B cell (primary cell): ENCODE results near the gene MACIR. TPM values are rescaled to one million over a fixed set of nuclear protein-coding genes. Genes with fewer than 3 reads are reported as not detected.

Source experiments
- ATAC-seq: fragments of 200-7000 bp; cut with Tn5 transposase; one replicate; pipeline ENCODE4 v1.10.0; 2021; ENCODE audit warnings: low read depth, mild to moderate bottlenecking, moderate number of reproducible peaks, moderate library complexity
- CTCF ChIA-PET: fragments of 350-600 bp; sonication (Branson Sonifier 250); formaldehyde crosslinking; loops from one replicate; lab custom pipeline; 2021; ENCODE audit warnings: antibody characterized with exemption, inconsistent platforms; lab: Charles Lee
- POLR2A ChIA-PET: fragments of 350-600 bp; sonication (Branson Sonifier 250); formaldehyde crosslinking; loops from one replicate; lab custom pipeline; 2021; ENCODE audit warnings: antibody characterized with exemption; lab: Charles Lee
- DNase-seq: peaks from one replicate; pipeline ENCODE4 v3.0.0; 2013
- H2AFZ ChIP-seq: 2 replicates; pipeline ENCODE4 v1.6.1; 2012; ENCODE audit warnings: mild to moderate bottlenecking, low read depth, low read length; ENCODE audit not compliant: insufficient read depth, poor library complexity, severe bottlenecking
- H3K27ac ChIP-seq, 2 donors: 1 replicate in 1 of 2; 2 replicates in 1 of 2; pipeline ENCODE4 v1.5.1; 2012 to 2013; ENCODE audit warnings: low read length in 2 of 2, mild to moderate bottlenecking in 2 of 2, moderate library complexity in 1 of 2
- H3K27me3 ChIP-seq, 4 experiments: fragments of 200-600 bp in 1 of 4; sonication (generic) in 1 of 4; replicated peaks in 1 of 4; 1 replicate in 2 of 4; 2 replicates in 2 of 4; pipeline versions ENCODE4 v1.6.1 to v1.7.0; 2013 to 2016; ENCODE audit warnings: low read length in 3 of 4, mild to moderate bottlenecking in 2 of 4, mixed read lengths in 1 of 4, moderate library complexity in 1 of 4; ENCODE audit not compliant: insufficient read depth in 4 of 4, control insufficient read depth in 3 of 4; ENCODE audit errors: control extremely low read depth in 1 of 4
- H3K36me3 ChIP-seq, 2 experiments: replicated peaks in 1 of 2; 1 replicate in 1 of 2; 2 replicates in 1 of 2; pipeline versions ENCODE4 v1.6.1 to v1.7.1; 2013; ENCODE audit warnings: low read length in 1 of 2; ENCODE audit not compliant: insufficient read depth in 2 of 2, control insufficient read depth in 1 of 2; ENCODE audit errors: control extremely low read depth in 1 of 2, extremely low read depth in 1 of 2
- H3K4me1 ChIP-seq, 2 donors: fragments of 200-600 bp in 1 of 2; sonication (generic) in 1 of 2; 1 replicate in 1 of 2; 2 replicates in 1 of 2; pipeline versions ENCODE4 v1.5.1 to v1.6.1; 2013 to 2017; ENCODE audit warnings: low read length in 2 of 2; ENCODE audit not compliant: control insufficient read depth in 2 of 2, insufficient read depth in 2 of 2
- H3K4me2 ChIP-seq: replicated peaks from 2 replicates; pipeline ENCODE3; 2012; ENCODE audit warnings: mild to moderate bottlenecking, low read depth, low read length; ENCODE audit not compliant: poor library complexity, severe bottlenecking
- H3K4me3 ChIP-seq, 5 experiments: fragments of 200-600 bp in 1 of 5; sonication (generic) in 1 of 5; 1 replicate in 3 of 5; 2 replicates in 2 of 5; pipeline versions ENCODE4 v1.5.1 to v1.7.0; 2011 to 2016; ENCODE audit warnings: low read length in 4 of 5, mild to moderate bottlenecking in 4 of 5, low read depth in 2 of 5, control low read depth in 1 of 5, moderate library complexity in 1 of 5; ENCODE audit not compliant: insufficient read depth in 1 of 5; ENCODE audit errors: control extremely low read depth in 1 of 5, extremely low read depth in 1 of 5
- H3K79me2 ChIP-seq: fragments of 200-600 bp; sonication (generic); one replicate; pipeline ENCODE4 v1.6.0; 2016; ENCODE audit warnings: low read length; ENCODE audit not compliant: control insufficient read depth, insufficient read depth
- H3K9ac ChIP-seq: fragments of 200-600 bp; sonication (generic); 2 replicates; pipeline ENCODE4 v1.6.1; 2017; ENCODE audit warnings: mild to moderate bottlenecking, low read length, moderate library complexity
- H3K9me3 ChIP-seq, 3 donors: one replicate each; pipeline versions ENCODE4 v1.6.1 to v1.7.1; 2013; ENCODE audit warnings: low read length in 2 of 3; ENCODE audit not compliant: control insufficient read depth in 2 of 3, insufficient read depth in 1 of 3; ENCODE audit errors: control extremely low read depth in 1 of 3
- H4K20me1 ChIP-seq: 2 replicates; pipeline ENCODE4 v1.6.0; 2012; ENCODE audit warnings: mild to moderate bottlenecking, low read length; ENCODE audit not compliant: insufficient read depth, control insufficient read depth, poor library complexity, severe bottlenecking
- H3K27ac Mint-ChIP-seq: one replicate; pipeline ENCODE4 v1.8.0; 2021; ENCODE audit warnings: mixed read lengths
- H3K27me3 Mint-ChIP-seq: one replicate; pipeline ENCODE4 v1.8.0; 2021; ENCODE audit warnings: mixed read lengths
- H3K4me1 Mint-ChIP-seq: one replicate; pipeline ENCODE4 v1.8.0; 2021; ENCODE audit warnings: mixed read lengths
- H3K4me3 Mint-ChIP-seq: one replicate; pipeline ENCODE4 v1.8.0; 2021; ENCODE audit warnings: mixed read lengths
- H3K9me3 Mint-ChIP-seq: one replicate; pipeline ENCODE4 v1.8.0; 2022; ENCODE audit warnings: mixed read lengths; ENCODE audit not compliant: insufficient read depth
- CTCF ChIP-seq: fragments of 200-600 bp; IDR thresholded peaks from one replicate; pipeline ENCODE4 v1.8.0; 2022; ENCODE audit warnings: antibody characterized with exemption, mild to moderate bottlenecking
- EZH2 ChIP-seq: IDR thresholded peaks from 2 replicates; pipeline ENCODE4 v1.6.1; 2012; ENCODE audit warnings: borderline replicate concordance, low read depth, mild to moderate bottlenecking, moderate library complexity, low read length; ENCODE audit not compliant: insufficient read depth, poor library complexity, severe bottlenecking
- WGBS: methylation state at CpG from one replicate; pipeline ENCODE4 v1.1.5; 2013; ENCODE audit warnings: missing lambda C conversion rate; ENCODE audit not compliant: insufficient coverage; 5-methylcytosine and 5-hydroxymethylcytosine counted together
- intact Hi-C: fragments of 100-400 bp; cut with micrococcal nuclease; formaldehyde crosslinking; loops from one replicate; pipeline ENCODE4 v1.10.0; 2022
- polyA minus RNA-seq: library from RNA; depleted of rRNA, polyadenylated mRNA; stranded (reverse); fragments of >200 nt; gene quantifications from 2 replicates; pipeline ENCODE4 v1.2.3, GENCODE V29; 2012
- polyA plus RNA-seq: library from polyadenylated mRNA; depleted of rRNA; stranded (reverse); fragments of >200 nt; gene quantifications from 2 replicates; pipeline ENCODE4 v1.2.3, GENCODE V29; 2012
- total RNA-seq, 2 donors: library from RNA; stranded (reverse); fragments of 120-200 nt in 1 of 2; gene quantifications; 1 replicate in 1 of 2; 2 replicates in 1 of 2; pipeline versions ENCODE4 v1.2.3 to v1.2.4, GENCODE V29; 2013 to 2022

MACIR gene
- total RNA-seq (3.0 and 3.3 TPM in 2 replicates), polyA plus RNA-seq (1.3 and 1.4 TPM in 2 replicates), polyA minus RNA-seq (1.8 and 3.7 TPM in 2 replicates)
- total RNA-seq (2013), result 4.1 TPM

- H3K9ac ChIP-seq, result peak within 1 kb of the TSS; percentile 79
- H3K27ac ChIP-seq, result peak within 1 kb of the TSS; percentile 41 to 50
- peaks cover 10% of the 10 kb centered on the region for H3K27me3 Mint-ChIP-seq
- peak; percentile 96 for DNase-seq
- CTCF ChIA-PET, result interaction anchor here (0.9 to 3.2 kb wide), 5 partner anchors 11 to 139 kb away, joined by 3 to 11 read pairs (median 4); partner anchors contain the start of genes GIN1 and PPIP5K2
- H4K20me1 ChIP-seq, result no peaks in the 10 kb centered on the region
- peak within 1 kb of the TSS; percentile 91 for H3K27ac Mint-ChIP-seq
- no peaks in the 10 kb centered on the region for H3K36me3 ChIP-seq
- peaks cover 8 to 12% of the 10 kb centered on the region in 2 donors for H3K4me1 ChIP-seq
- H3K4me3 ChIP-seq, result peak within 1 kb of the TSS; percentile 57 to 91 (median 80)
- peak within 1 kb of the TSS; percentile 97 for H3K4me2 ChIP-seq
- POLR2A ChIA-PET, result interaction anchor here (0.7 to 1.8 kb wide), 2 partner anchors 41 to 139 kb away, joined by 6 to 12 read pairs; partner anchors contain the start of genes GIN1 and PPIP5K2
- H3K4me3 Mint-ChIP-seq, result peak within 1 kb of the TSS; percentile 93
- peaks cover 19% of the 10 kb centered on the region for H3K4me1 Mint-ChIP-seq
- H3K9me3 ChIP-seq, result no peaks in the 10 kb centered on the region
- peaks cover 28% of the 10 kb centered on the region for H3K79me2 ChIP-seq
- under 1% methylated on average over 36 of the region's 45 CpGs for WGBS
- no peaks in the 10 kb centered on the region for H3K9me3 Mint-ChIP-seq
- H2AFZ ChIP-seq, result peak within 1 kb of the TSS; percentile 96
- intact Hi-C loops, result loop anchor here (1.0 to 5.0 kb wide), 4 partner anchors 46 to 501 kb away; partner anchors contain the start of genes GIN1, NUDT12, PAM and PPIP5K2
- ATAC-seq, result peak; percentile 94
- H3K27me3 ChIP-seq, result peaks cover 0 to 7% (median 2%) of the 10 kb centered on the region in 4 experiments
- TF ChIP-seq EZH2 (no peak), CTCF (no peak)
Observed at GRCh38 chr5:103258368-103258956, at the start of gene MACIR. Gene MACIR, plus strand, starts transcription at chr5:103258763. Its CDS starts 17,157 bp downstream, at chr5:103275920.

- intact Hi-C loops, result no loop called here
- Mint-ChIP-seq H3K4me3 (no peak overlapping the region), H3K27ac (no peak overlapping the region), H3K27me3 (no peaks in the 10 kb centered on the region), H3K9me3 (no peaks in the 10 kb centered on the region), H3K4me1 (peaks cover 24% of the 10 kb centered on the region)
- no peaks in the 10 kb centered on the region for H3K27me3 ChIP-seq
- ChIA-PET CTCF (interaction anchor here (1.8 kb wide), 1 partner anchor 16 kb away, joined by 5 read pairs; no protein-coding TSS in a partner anchor), POLR2A (no interaction called here)
- no peaks in the 10 kb centered on the region for H3K9me3 ChIP-seq
- no peak for TF ChIP-seq EZH2
- TF ChIP-seq CTCF, result no peak
- no peaks in the 10 kb centered on the region for H3K36me3 ChIP-seq
- H3K4me1 ChIP-seq, result peaks cover 5 to 11% of the 10 kb centered on the region in 2 donors
- H3K79me2 ChIP-seq, result no peaks in the 10 kb centered on the region
- H2AFZ ChIP-seq, result no peak overlapping the region
- no peak overlapping the region for H3K4me2 ChIP-seq
- ATAC-seq, result no peak
- H3K4me3 ChIP-seq, result no peak overlapping the region
- H3K9ac ChIP-seq, result no peak overlapping the region
- H4K20me1 ChIP-seq, result no peaks in the 10 kb centered on the region
- DNase-seq, result no peak
- H3K27ac ChIP-seq, result no peak overlapping the region
Observed at GRCh38 chr5:103209065-103209464, 49.5 kb upstream of the MACIR start.
